GM19025 (cell line): ENCODE measurements around the gene OAS3.
"Not testable (repeated sequence)": the region's sequence is repeated elsewhere in the genome, so short reads cannot be mapped to it uniquely, and the experiment has no call there.

Experiments
- ATAC-seq: cut with Tn5 transposase; IDR thresholded peaks from one replicate; pipeline ENCODE4 v1.9.1; 2021; ENCODE audit warnings: mild to moderate bottlenecking, low read depth, moderate library complexity; ENCODE audit not compliant: unreplicated experiment

Gene OAS3

GRCh38 chr12:112926416-112927033 is 11.7 kb upstream of the OAS3 start:
- not testable (repeated sequence) for ATAC-seq

- no peak for ATAC-seq
Measured at GRCh38 chr12:112927475-112927874, 10.8 kb upstream of the OAS3 start.

- ATAC-seq = no peak
Measured at GRCh38 chr12:112927925-112928324, 10.3 kb upstream of the OAS3 start.

- no peak for ATAC-seq
Measured at GRCh38 chr12:112928978-112929377, 9.3 kb upstream of the OAS3 start.

GRCh38 chr12:112929715-112930114 is 8.6 kb upstream of the OAS3 start:
- ATAC-seq = no peak

- ATAC-seq = no peak
Measured at GRCh38 chr12:112930350-112930749, 7.9 kb upstream of the OAS3 start.

- no peak for ATAC-seq
Measured at GRCh38 chr12:112932485-112933128, 5.7 kb upstream of the OAS3 start.

- no peak for ATAC-seq
Measured at GRCh38 chr12:112933129-112933505, 5.2 kb upstream of the OAS3 start.

GRCh38 chr12:112936264-112936663 is 2.0 kb upstream of the OAS3 start:
- no peak for ATAC-seq

GRCh38 chr12:112936927-112937326 is 1.3 kb upstream of the OAS3 start:
- ATAC-seq = no peak

- no peak for ATAC-seq
Measured at GRCh38 chr12:112938751-112939150, 477 bp downstream of the OAS3 start.

GRCh38 chr12:112939761-112940381 is 1.6 kb downstream of the OAS3 start:
- ATAC-seq = no peak

- no peak for ATAC-seq
Measured at GRCh38 chr12:112941528-112942335, 3.5 kb downstream of the OAS3 start.

GRCh38 chr12:112942572-112942971 is 4.3 kb downstream of the OAS3 start:
- no peak for ATAC-seq

- ATAC-seq = no peak
Measured at GRCh38 chr12:112944024-112944690, 5.9 kb downstream of the OAS3 start.

GRCh38 chr12:112945515-112945914 is 7.2 kb downstream of the OAS3 start:
- ATAC-seq = no peak

GRCh38 chr12:112946236-112947000 is 8.1 kb downstream of the OAS3 start:
- no peak for ATAC-seq

- no peak for ATAC-seq
Measured at GRCh38 chr12:112947314-112947713, 9.0 kb downstream of the OAS3 start.

- ATAC-seq = no peak
Measured at GRCh38 chr12:112947761-112948160, 9.5 kb downstream of the OAS3 start.

GRCh38 chr12:112948806-112949205 is 10.5 kb downstream of the OAS3 start:
- ATAC-seq = no peak
